OCI-LY3 (cell line): ENCODE measurements around the gene TK2.

Experiments
- H2AFZ ChIP-seq: fragments of 200-600, 300-600 bp; shearing (Covaris generic); 2 replicates; pipeline ENCODE4 v1.6.0; 2014; ENCODE audit warnings: antibody characterized with exemption, low read depth, low read length
- H3K27ac ChIP-seq: fragments of 200-600, 300-600 bp; sonication (generic); 2 replicates; pipeline ENCODE4 v1.5.1; 2014; ENCODE audit warnings: mild to moderate bottlenecking, low read length, moderate library complexity, mixed read lengths
- H3K27me3 ChIP-seq: fragments of 200-600, 300-600 bp; sonication (generic); 2 replicates; pipeline ENCODE4 v1.6.1; 2014; ENCODE audit warnings: low read depth, low read length, mixed read lengths
- H3K36me3 ChIP-seq: fragments of 200-600, 300-600 bp; sonication (generic); replicated peaks from 2 replicates; pipeline ENCODE3; 2014; ENCODE audit warnings: low read depth, low read length, mixed read lengths
- H3K4me1 ChIP-seq: fragments of 300-600, 200-600 bp; sonication (generic); 2 replicates; pipeline ENCODE4 v1.6.1; 2014; ENCODE audit warnings: low read length, mixed read lengths
- H3K4me2 ChIP-seq: fragments of 200-600, 300-600 bp; sonication (generic); 2 replicates; pipeline ENCODE4 v1.6.1; 2014; ENCODE audit warnings: low read length, mixed read lengths
- H3K4me3 ChIP-seq: fragments of 300-600, 200-600 bp; sonication (generic); 2 replicates; pipeline ENCODE4 v1.5.1; 2014; ENCODE audit warnings: antibody characterized with exemption, mild to moderate bottlenecking, low read length, moderate library complexity
- H3K79me2 ChIP-seq: fragments of 300-600, 200-600 bp; shearing (Covaris generic); 2 replicates; pipeline ENCODE4 v1.6.1; 2014; ENCODE audit warnings: mild to moderate bottlenecking, low read length, mixed read lengths
- H3K9ac ChIP-seq: fragments of 300-600, 200-600 bp; shearing (Covaris generic); 2 replicates; pipeline ENCODE4 v1.6.0; 2014; ENCODE audit warnings: mild to moderate bottlenecking, low read length, moderate library complexity
- H3K9me3 ChIP-seq: fragments of 200-600, 300-600 bp; shearing (Covaris generic); 2 replicates; pipeline ENCODE4 v1.6.1; 2014; ENCODE audit warnings: low read length, mixed read lengths; ENCODE audit not compliant: insufficient read depth
- H4K20me1 ChIP-seq: fragments of 200-600, 300-600 bp; sonication (generic); 2 replicates; pipeline ENCODE4 v1.6.1; 2016; ENCODE audit warnings: low read length, mixed read lengths; ENCODE audit not compliant: insufficient read depth
- CTCF ChIP-seq: fragments of 200-600, 300-600 bp; sonication (generic); IDR thresholded peaks from 2 replicates; pipeline ENCODE4 v1.5.1; 2014; ENCODE audit warnings: antibody characterized with exemption, low read length, low read depth
- EZH2phosphoT487 ChIP-seq: fragments of 200-600 bp; shearing (Covaris generic); IDR thresholded peaks from 2 replicates; pipeline ENCODE4 v1.6.1; 2018; ENCODE audit warnings: antibody characterized with exemption, mixed run types, low read depth

The TK2 gene

GRCh38 chr16:66459878-66460277, 90.0 kb downstream of the TK2 start:
- Histone ChIP-seq H3K9me3 (no peaks in the 10 kb centered on the region), H3K79me2 (no peaks in the 10 kb centered on the region), H3K36me3 (no peaks in the 10 kb centered on the region), H3K4me3 (no peak overlapping the region), H3K4me2 (no peak overlapping the region), H3K4me1 (no peaks in the 10 kb centered on the region), H4K20me1 (no peaks in the 10 kb centered on the region), H3K27me3 (peaks cover 57% of the 10 kb centered on the region), H3K27ac (no peak overlapping the region), H2AFZ (no peak overlapping the region), H3K9ac (no peak overlapping the region)
- TF ChIP-seq CTCF (no peak), EZH2phosphoT487 (no peak)

- no peak overlapping the region for H3K4me3 ChIP-seq
- H3K9ac ChIP-seq: no peak overlapping the region
- H2AFZ ChIP-seq: no peak overlapping the region
- no peaks in the 10 kb centered on the region for H3K4me1 ChIP-seq
- H3K79me2 ChIP-seq: no peaks in the 10 kb centered on the region
- TF ChIP-seq CTCF: no peak
- TF ChIP-seq EZH2phosphoT487: no peak
- H4K20me1 ChIP-seq: no peaks in the 10 kb centered on the region
- no peaks in the 10 kb centered on the region for H3K36me3 ChIP-seq
- H3K27me3 ChIP-seq: peaks cover 54% of the 10 kb centered on the region
- no peak overlapping the region for H3K27ac ChIP-seq
- H3K9me3 ChIP-seq: no peaks in the 10 kb centered on the region
- no peak overlapping the region for H3K4me2 ChIP-seq
Observed at GRCh38 chr16:66458853-66459252, 91.1 kb downstream of the TK2 start.

- Histone ChIP-seq H3K36me3 (no peaks in the 10 kb centered on the region), H3K4me3 (no peak overlapping the region), H3K9ac (no peak overlapping the region), H4K20me1 (no peaks in the 10 kb centered on the region), H3K9me3 (no peaks in the 10 kb centered on the region), H3K79me2 (no peaks in the 10 kb centered on the region), H2AFZ (no peak overlapping the region), H3K4me2 (no peak overlapping the region), H3K4me1 (no peaks in the 10 kb centered on the region), H3K27me3 (peaks cover 50% of the 10 kb centered on the region), H3K27ac (no peak overlapping the region)
- TF ChIP-seq CTCF: no peak
- TF ChIP-seq EZH2phosphoT487: no peak
Observed at GRCh38 chr16:66458292-66458691, 91.6 kb downstream of the TK2 start.
